ENCODE results near the gene LUC7L3. TPM values are rescaled to one million over a fixed set of nuclear protein-coding genes. Genes with fewer than 3 reads are reported as not detected.
A peak's percentile ranks its signal among the peaks of the same experiment; 100 is the strongest.

The LUC7L3 gene
- total RNA-seq, 2 donors from 2014 or later = 122 to 169 TPM

GRCh38 chr17:50675190-50675589, 44.2 kb upstream of the LUC7L3 start:
- H3K9ac ChIP-seq (ENCODE audit: extremely low read depth, low read length, poor library complexity, severe bottlenecking) = no peak overlapping the region
- no peak overlapping the region for H3K27ac ChIP-seq (ENCODE audit: low read depth, low read length)
- Mint-ChIP-seq H3K36me3 (ENCODE audit: low read depth) (no peaks in the 10 kb centered on the region), H3K9me3 (no peaks in the 10 kb centered on the region), H3K4me3 (no peak overlapping the region), H3K4me1 (no peaks in the 10 kb centered on the region), H3K27me3 (ENCODE audit: insufficient read depth) (no peaks in the 10 kb centered on the region), H3K27ac (no peak overlapping the region)
- H3K27me3 ChIP-seq (ENCODE audit: control insufficient read depth, insufficient read depth, low read length, poor library complexity, severe bottlenecking) = no peaks in the 10 kb centered on the region
- H3K4me1 ChIP-seq (ENCODE audit: control insufficient read depth, insufficient read depth, low read length) = no peaks in the 10 kb centered on the region
- WGBS, 2 experiments (ENCODE audit: insufficient coverage in 1 of 2, insufficient read length in 1 of 2) = 67 to 68% methylated on average over 3 of the region's 3 CpGs
- no peak overlapping the region for H3K4me3 ChIP-seq (ENCODE audit: low read length)
- DNase-seq = no peak
- no peaks in the 10 kb centered on the region for H3K36me3 ChIP-seq (ENCODE audit: control insufficient read depth, insufficient read depth, low read length)
- TF ChIP-seq CTCF (conservative IDR thresholded peaks at IDR 0.05) = no peak
- no peaks in the 10 kb centered on the region for H3K9me3 ChIP-seq (ENCODE audit: control insufficient read depth, low read length)

- no peaks in the 10 kb centered on the region for H3K4me1 ChIP-seq (ENCODE audit: control insufficient read depth, insufficient read depth, low read length)
- no peaks in the 10 kb centered on the region for H3K36me3 ChIP-seq (ENCODE audit: control insufficient read depth, insufficient read depth, low read length)
- no peaks in the 10 kb centered on the region for H3K9me3 Mint-ChIP-seq
- no peak overlapping the region for H3K9ac ChIP-seq (ENCODE audit: extremely low read depth, low read length, poor library complexity, severe bottlenecking)
- no peaks in the 10 kb centered on the region for H3K9me3 ChIP-seq (ENCODE audit: control insufficient read depth, low read length)
- no peak overlapping the region for H3K27ac ChIP-seq (ENCODE audit: low read depth, low read length)
- H3K36me3 Mint-ChIP-seq (ENCODE audit: low read depth) = no peaks in the 10 kb centered on the region
- no peak for TF ChIP-seq CTCF (conservative IDR thresholded peaks at IDR 0.05)
- no peak overlapping the region for H3K4me3 ChIP-seq (ENCODE audit: low read length)
- no peak overlapping the region for H3K4me3 Mint-ChIP-seq
- H3K27me3 Mint-ChIP-seq (ENCODE audit: insufficient read depth) = no peaks in the 10 kb centered on the region
- no peaks in the 10 kb centered on the region for H3K4me1 Mint-ChIP-seq
- 92 to 94% methylated on average over 6 to 7 of the region's 7 CpGs for WGBS, 2 experiments (ENCODE audit: insufficient coverage in 1 of 2, insufficient read length in 1 of 2)
- no peaks in the 10 kb centered on the region for H3K27me3 ChIP-seq (ENCODE audit: control insufficient read depth, insufficient read depth, low read length, poor library complexity, severe bottlenecking)
- no peak for DNase-seq
- H3K27ac Mint-ChIP-seq = no peak overlapping the region
Observed at GRCh38 chr17:50675627-50676026, 43.8 kb upstream of the LUC7L3 start.

GRCh38 chr17:50676065-50676975, 43.1 kb upstream of the LUC7L3 start:
- H3K4me1 ChIP-seq (ENCODE audit: control insufficient read depth, insufficient read depth, low read length) = no peaks in the 10 kb centered on the region
- 87 to 93% methylated on average over 8 to 24 of the region's 24 CpGs for WGBS, 2 experiments (ENCODE audit: insufficient coverage in 1 of 2, insufficient read length in 1 of 2)
- H3K27me3 ChIP-seq (ENCODE audit: control insufficient read depth, insufficient read depth, low read length, poor library complexity, severe bottlenecking) = no peaks in the 10 kb centered on the region
- DNase-seq = peak; percentile 30
- Mint-ChIP-seq H3K4me3 (no peak overlapping the region), H3K36me3 (ENCODE audit: low read depth) (no peaks in the 10 kb centered on the region), H3K27me3 (ENCODE audit: insufficient read depth) (no peaks in the 10 kb centered on the region), H3K27ac (no peak overlapping the region), H3K9me3 (no peaks in the 10 kb centered on the region), H3K4me1 (peaks cover 3% of the 10 kb centered on the region)
- no peaks in the 10 kb centered on the region for H3K36me3 ChIP-seq (ENCODE audit: control insufficient read depth, insufficient read depth, low read length)
- no peaks in the 10 kb centered on the region for H3K9me3 ChIP-seq (ENCODE audit: control insufficient read depth, low read length)
- no peak overlapping the region for H3K27ac ChIP-seq (ENCODE audit: low read depth, low read length)
- no peak for TF ChIP-seq CTCF (conservative IDR thresholded peaks at IDR 0.05)
- H3K4me3 ChIP-seq (ENCODE audit: low read length) = no peak overlapping the region
- H3K9ac ChIP-seq (ENCODE audit: extremely low read depth, low read length, poor library complexity, severe bottlenecking) = no peak overlapping the region

All from endodermal cell (in vitro differentiated cells).